ENCODE results near the gene SLC2A3.

DNA sequence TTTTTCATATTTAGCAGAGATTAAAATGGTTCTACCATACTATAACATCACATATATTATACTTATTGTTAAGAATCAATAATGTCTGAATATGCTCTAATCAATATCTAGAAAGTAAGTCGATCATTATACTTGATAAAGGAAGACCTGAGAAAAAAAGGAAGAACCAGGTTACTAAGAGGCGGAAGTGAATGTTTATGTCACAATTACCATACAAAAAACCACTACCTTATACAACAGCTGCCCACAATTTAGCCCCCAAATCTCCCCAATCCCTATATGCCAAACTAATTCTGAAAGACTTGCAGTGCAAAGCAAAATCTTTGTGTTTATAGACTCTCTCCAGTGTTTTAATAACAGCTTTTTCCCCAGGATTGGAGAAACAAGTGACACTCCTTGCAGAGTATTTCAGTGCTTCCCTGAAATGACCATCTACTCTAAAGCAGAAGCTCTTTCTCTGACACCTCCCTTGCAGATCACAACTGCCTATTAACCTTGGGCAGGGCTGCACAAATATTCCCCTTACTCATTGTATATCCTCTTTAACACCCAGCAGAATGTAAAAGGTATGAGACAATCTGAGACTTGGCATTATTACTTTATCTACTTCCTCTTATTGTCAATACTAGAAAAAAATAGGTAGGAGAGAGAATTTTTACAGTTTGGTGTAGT lies 12.7 kb upstream of the SLC2A3 start:
- TF ChIP-seq EP300 (IDR thresholded peaks at IDR 0.05) = no peak
- TF ChIP-seq CTCF (IDR thresholded peaks at IDR 0.05) = no peak
- TF ChIP-seq POLR2A (IDR thresholded peaks at IDR 0.05) = no peak
